MM.1S (cell line): ENCODE data around the gene HABP2.

Experiments used
- DNase-seq: peaks from one replicate; pipeline ENCODE4 v3.0.0-alpha.2; 2015
- H2AFZ ChIP-seq: fragments of 300-600 bp; sonication (generic); 2 replicates; pipeline ENCODE4 v1.6.0; 2016; ENCODE audit warnings: antibody characterized with exemption, low read length
- H3F3A ChIP-seq: fragments of 300-600 bp; sonication (generic); 2 replicates; pipeline ENCODE4 v1.6.1; 2016; ENCODE audit warnings: mild to moderate bottlenecking, antibody characterized with exemption, low read length, moderate library complexity, mixed read lengths; ENCODE audit not compliant: insufficient read depth
- H3K27ac ChIP-seq: fragments of 300-600 bp; sonication (generic); 2 replicates; pipeline ENCODE4 v1.5.1; 2016; ENCODE audit warnings: mild to moderate bottlenecking, low read length
- H3K27me3 ChIP-seq: fragments of 300-600 bp; sonication (generic); replicated peaks from 2 replicates; pipeline ENCODE4 v1.6.0; 2016; ENCODE audit warnings: low read length; ENCODE audit not compliant: insufficient read depth
- H3K36me3 ChIP-seq: fragments of 300-600 bp; sonication (generic); replicated peaks from 2 replicates; pipeline ENCODE4 v1.6.1; 2016; ENCODE audit warnings: mild to moderate bottlenecking, low read length, mixed read lengths; ENCODE audit not compliant: insufficient read depth
- H3K4me1 ChIP-seq: fragments of 300-600 bp; sonication (generic); 2 replicates; pipeline ENCODE4 v1.6.1; 2016; ENCODE audit warnings: low read length, mixed read lengths
- H3K4me2 ChIP-seq: fragments of 300-600 bp; sonication (generic); 2 replicates; pipeline ENCODE4 v1.6.0; 2016; ENCODE audit warnings: low read depth, low read length
- H3K4me3 ChIP-seq: fragments of 300-600 bp; sonication (generic); 2 replicates; pipeline ENCODE4 v1.5.1; 2016; ENCODE audit warnings: low read length, mixed read lengths
- H3K79me2 ChIP-seq: fragments of 300-600 bp; sonication (generic); 2 replicates; pipeline ENCODE4 v1.6.1; 2016; ENCODE audit warnings: mixed run types, low read length, mixed read lengths
- H3K9ac ChIP-seq: fragments of 300-600 bp; sonication (generic); 2 replicates; pipeline ENCODE4 v1.6.1; 2016; ENCODE audit warnings: low read length, mixed read lengths
- H3K9me2 ChIP-seq: fragments of 300-600 bp; sonication (generic); replicated peaks from 2 replicates; pipeline ENCODE4 v1.6.1; 2016; ENCODE audit warnings: mild to moderate bottlenecking, low read length, mixed read lengths; ENCODE audit not compliant: insufficient read depth
- H3K9me3 ChIP-seq: fragments of 300-600 bp; sonication (generic); replicated peaks from 2 replicates; pipeline ENCODE4 v1.6.1; 2016; ENCODE audit warnings: mild to moderate bottlenecking, low read length, mixed read lengths; ENCODE audit not compliant: insufficient read depth
- H4K20me1 ChIP-seq: fragments of 300-600 bp; sonication (generic); 2 replicates; pipeline ENCODE4 v1.6.1; 2016; ENCODE audit warnings: mild to moderate bottlenecking, low read length, moderate library complexity, mixed read lengths; ENCODE audit not compliant: insufficient read depth
- CTCF ChIP-seq: fragments of 300-600 bp; sonication (generic); IDR thresholded peaks from 2 replicates; pipeline ENCODE4 v1.5.1; 2016; ENCODE audit warnings: antibody characterized with exemption, low read length, mixed read lengths
- EZH2 ChIP-seq: fragments of 300-600 bp; sonication (generic); optimal IDR thresholded peaks from 2 replicates; pipeline ENCODE3; 2017; ENCODE audit warnings: low read depth, mild to moderate bottlenecking, antibody characterized with exemption, low read length, mixed read lengths
- EZH2phosphoT487 ChIP-seq: fragments of 300-600 bp; sonication (generic); IDR thresholded peaks from 2 replicates; pipeline ENCODE4 v1.6.1; 2018; ENCODE audit warnings: antibody characterized with exemption, low read length

HABP2 gene

GRCh38 chr10:113592380-113592779 is 39.5 kb downstream of the HABP2 start:
- H3K4me3 ChIP-seq: no peak overlapping the region
- H3K4me1 ChIP-seq: no peaks in the 10 kb centered on the region
- no peak overlapping the region for H3K9ac ChIP-seq
- no peak overlapping the region for H2AFZ ChIP-seq
- no peak for TF ChIP-seq EZH2phosphoT487
- TF ChIP-seq CTCF: no peak
- TF ChIP-seq EZH2: no peak
- H3K4me2 ChIP-seq: no peak overlapping the region
- no peaks in the 10 kb centered on the region for H3K27me3 ChIP-seq
- no peaks in the 10 kb centered on the region for H3K79me2 ChIP-seq
- H3K36me3 ChIP-seq: no peaks in the 10 kb centered on the region
- no peaks in the 10 kb centered on the region for H3K9me3 ChIP-seq
- no peaks in the 10 kb centered on the region for H4K20me1 ChIP-seq
- H3F3A ChIP-seq: no peaks in the 10 kb centered on the region
- H3K27ac ChIP-seq: no peak overlapping the region
- DNase-seq: no peak
- no peaks in the 10 kb centered on the region for H3K9me2 ChIP-seq

- no peak overlapping the region for H3K9ac ChIP-seq
- no peaks in the 10 kb centered on the region for H3K36me3 ChIP-seq
- H3K4me1 ChIP-seq: no peaks in the 10 kb centered on the region
- H3K79me2 ChIP-seq: no peaks in the 10 kb centered on the region
- no peaks in the 10 kb centered on the region for H3K9me2 ChIP-seq
- H3K27me3 ChIP-seq: no peaks in the 10 kb centered on the region
- no peaks in the 10 kb centered on the region for H3F3A ChIP-seq
- H2AFZ ChIP-seq: no peak overlapping the region
- H4K20me1 ChIP-seq: no peaks in the 10 kb centered on the region
- H3K4me2 ChIP-seq: no peak overlapping the region
- H3K4me3 ChIP-seq: no peak overlapping the region
- DNase-seq: no peak
- H3K27ac ChIP-seq: no peak overlapping the region
- no peaks in the 10 kb centered on the region for H3K9me3 ChIP-seq
- TF ChIP-seq EZH2phosphoT487 (no peak), CTCF (no peak), EZH2 (no peak)
These were observed 41.8 kb downstream of the HABP2 start for GRCh38 chr10:113594652-113595051.

GRCh38 chr10:113600569-113600968 is 47.7 kb downstream of the HABP2 start:
- Histone ChIP-seq H3K79me2 (no peaks in the 10 kb centered on the region), H3K9ac (no peak overlapping the region), H3K27ac (no peak overlapping the region), H3K9me3 (no peaks in the 10 kb centered on the region), H3K4me2 (no peak overlapping the region), H4K20me1 (no peaks in the 10 kb centered on the region), H3K4me3 (no peak overlapping the region), H3K27me3 (no peaks in the 10 kb centered on the region), H3F3A (no peaks in the 10 kb centered on the region), H2AFZ (no peak overlapping the region), H3K36me3 (no peaks in the 10 kb centered on the region), H3K9me2 (no peaks in the 10 kb centered on the region), H3K4me1 (no peaks in the 10 kb centered on the region)
- TF ChIP-seq EZH2 (no peak), CTCF (no peak), EZH2phosphoT487 (no peak)
- no peak for DNase-seq
